Activated T-helper 1 cell treated with anti-CD3 and anti-CD28 coated beads, Interleukin-2, amount 50 U/mL, for 16 hours (primary cell): ENCODE results near the gene SNX9.

Experiments
- DNase-seq, 2 donors: peaks; one replicate each; pipeline ENCODE4 v3.0.0-alpha.2; 2020; ENCODE audit warnings: low read depth in 1 of 2, low spot score in 1 of 2

The SNX9 gene

GRCh38 chr6:157989541-157990289, 166.7 kb downstream of the SNX9 start:
- DNase-seq = no peak

GRCh38 chr6:157990321-157991066, 167.4 kb downstream of the SNX9 start:
- DNase-seq = no peak

GRCh38 chr6:157991067-157991432, 168.0 kb downstream of the SNX9 start:
- no peak for DNase-seq

GRCh38 chr6:157993076-157993475, 170.0 kb downstream of the SNX9 start:
- no peak for DNase-seq

- no peak for DNase-seq
Measured at GRCh38 chr6:157994125-157994795, 171.2 kb downstream of the SNX9 start.
